OCI-LY3 (cell line): ENCODE measurements around the gene CYP2F1.

ENCODE experiments used
- H2AFZ ChIP-seq: fragments of 200-600, 300-600 bp; shearing (Covaris generic); 2 replicates; pipeline ENCODE4 v1.6.0; 2014; ENCODE audit warnings: antibody characterized with exemption, low read depth, low read length
- H3K27ac ChIP-seq: fragments of 200-600, 300-600 bp; sonication (generic); 2 replicates; pipeline ENCODE4 v1.5.1; 2014; ENCODE audit warnings: mild to moderate bottlenecking, low read length, moderate library complexity, mixed read lengths
- H3K27me3 ChIP-seq: fragments of 200-600, 300-600 bp; sonication (generic); 2 replicates; pipeline ENCODE4 v1.6.1; 2014; ENCODE audit warnings: low read depth, low read length, mixed read lengths
- H3K36me3 ChIP-seq: fragments of 200-600, 300-600 bp; sonication (generic); replicated peaks from 2 replicates; pipeline ENCODE3; 2014; ENCODE audit warnings: low read depth, low read length, mixed read lengths
- H3K4me1 ChIP-seq: fragments of 300-600, 200-600 bp; sonication (generic); 2 replicates; pipeline ENCODE4 v1.6.1; 2014; ENCODE audit warnings: low read length, mixed read lengths
- H3K4me2 ChIP-seq: fragments of 200-600, 300-600 bp; sonication (generic); 2 replicates; pipeline ENCODE4 v1.6.1; 2014; ENCODE audit warnings: low read length, mixed read lengths
- H3K4me3 ChIP-seq: fragments of 300-600, 200-600 bp; sonication (generic); 2 replicates; pipeline ENCODE4 v1.5.1; 2014; ENCODE audit warnings: antibody characterized with exemption, mild to moderate bottlenecking, low read length, moderate library complexity
- H3K79me2 ChIP-seq: fragments of 300-600, 200-600 bp; shearing (Covaris generic); 2 replicates; pipeline ENCODE4 v1.6.1; 2014; ENCODE audit warnings: mild to moderate bottlenecking, low read length, mixed read lengths
- H3K9ac ChIP-seq: fragments of 300-600, 200-600 bp; shearing (Covaris generic); 2 replicates; pipeline ENCODE4 v1.6.0; 2014; ENCODE audit warnings: mild to moderate bottlenecking, low read length, moderate library complexity
- H3K9me3 ChIP-seq: fragments of 200-600, 300-600 bp; shearing (Covaris generic); 2 replicates; pipeline ENCODE4 v1.6.1; 2014; ENCODE audit warnings: low read length, mixed read lengths; ENCODE audit not compliant: insufficient read depth
- H4K20me1 ChIP-seq: fragments of 200-600, 300-600 bp; sonication (generic); 2 replicates; pipeline ENCODE4 v1.6.1; 2016; ENCODE audit warnings: low read length, mixed read lengths; ENCODE audit not compliant: insufficient read depth
- CTCF ChIP-seq: fragments of 200-600, 300-600 bp; sonication (generic); IDR thresholded peaks from 2 replicates; pipeline ENCODE4 v1.5.1; 2014; ENCODE audit warnings: antibody characterized with exemption, low read length, low read depth
- EZH2phosphoT487 ChIP-seq: fragments of 200-600 bp; shearing (Covaris generic); IDR thresholded peaks from 2 replicates; pipeline ENCODE4 v1.6.1; 2018; ENCODE audit warnings: antibody characterized with exemption, mixed run types, low read depth

The CYP2F1 gene

GRCh38 chr19:41175801-41176777 lies 61.9 kb downstream of the CYP2F1 start:
- no peaks in the 10 kb centered on the region for H3K36me3 ChIP-seq
- H3K4me3 ChIP-seq, result no peak overlapping the region
- H3K27me3 ChIP-seq, result 0 out of 2 replicates have a peak, but pooled peaks cover 2% of the 10 kb centered on the region
- no peaks in the 10 kb centered on the region for H3K4me1 ChIP-seq
- no peak overlapping the region for H3K4me2 ChIP-seq
- no peak overlapping the region for H3K27ac ChIP-seq
- H3K79me2 ChIP-seq, result no peaks in the 10 kb centered on the region
- no peak for TF ChIP-seq CTCF
- TF ChIP-seq EZH2phosphoT487, result no peak
- no peaks in the 10 kb centered on the region for H3K9me3 ChIP-seq
- no peak overlapping the region for H2AFZ ChIP-seq
- no peaks in the 10 kb centered on the region for H4K20me1 ChIP-seq
- H3K9ac ChIP-seq, result no peak overlapping the region
